ENCODE data around the gene TENT5C. TPM values are rescaled to one million over a fixed set of nuclear protein-coding genes. Genes with fewer than 3 reads are reported as not detected.

Gene TENT5C
- total RNA-seq, 2 donors from 2014 or later, result 17.0 to 20.1 TPM

DNA sequence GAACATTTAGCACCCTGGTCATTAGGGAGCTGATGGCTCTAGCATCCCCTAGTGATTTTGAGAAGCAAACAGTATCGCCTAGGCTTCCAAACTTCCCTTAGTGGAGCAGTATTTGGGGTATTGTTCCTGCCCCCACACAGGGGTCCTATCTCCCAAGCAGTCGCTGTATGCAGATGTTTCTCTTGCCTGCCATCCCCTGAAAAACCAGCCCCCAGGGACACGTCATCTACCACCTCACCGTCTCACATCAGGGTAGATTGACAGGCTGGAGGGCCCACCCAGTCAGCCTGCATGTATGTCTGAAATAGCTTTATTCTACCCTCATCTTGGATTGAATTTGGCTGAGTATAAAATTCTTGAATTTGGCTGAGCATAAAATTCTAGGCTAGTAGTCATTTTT is 33.9 kb downstream of the TENT5C start:
- H3K27ac ChIP-seq, result no peak overlapping the region
- H3K36me3 ChIP-seq, result no peaks in the 10 kb centered on the region
- H3K27me3 ChIP-seq, result no peaks in the 10 kb centered on the region
- no peak for DNase-seq (ENCODE audit: low spot score)
- H3K9me3 ChIP-seq, result no peaks in the 10 kb centered on the region
- no peak for TF ChIP-seq CTCF (IDR thresholded peaks at IDR 0.05)
- no peak overlapping the region for H3K4me3 ChIP-seq
- no peaks in the 10 kb centered on the region for H3K4me1 ChIP-seq

GRCh38 chr1:117641536-117641935 is 35.7 kb downstream of the TENT5C start:
- TF ChIP-seq CTCF (IDR thresholded peaks at IDR 0.05), result no peak
- no peak for DNase-seq (ENCODE audit: low spot score)
- no peaks in the 10 kb centered on the region for H3K4me1 ChIP-seq
- H3K27ac ChIP-seq, result no peak overlapping the region
- no peaks in the 10 kb centered on the region for H3K9me3 ChIP-seq
- no peaks in the 10 kb centered on the region for H3K27me3 ChIP-seq
- no peaks in the 10 kb centered on the region for H3K36me3 ChIP-seq
- H3K4me3 ChIP-seq, result no peak overlapping the region

DNA sequence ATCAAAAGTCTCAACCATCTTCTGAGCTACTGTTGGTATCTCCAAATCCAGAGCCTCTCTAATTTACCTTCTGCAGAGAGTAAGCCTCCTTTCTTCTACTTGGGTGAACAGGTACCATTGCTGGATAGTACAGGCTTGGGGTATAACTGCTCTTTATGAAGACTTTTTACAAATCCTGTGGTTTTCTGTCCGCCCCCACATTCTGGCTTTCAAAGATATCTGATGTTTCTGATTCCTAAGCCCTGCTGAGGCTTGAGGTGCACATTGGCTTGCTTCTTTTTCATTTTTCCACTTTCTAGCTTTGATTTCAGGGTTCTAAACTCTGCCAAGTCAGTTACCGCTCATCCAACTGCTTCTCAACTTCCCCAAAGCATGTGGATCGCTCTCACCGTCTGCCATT is 37.1 kb downstream of the TENT5C start:
- Histone ChIP-seq H3K36me3 (no peaks in the 10 kb centered on the region), H3K27ac (no peak overlapping the region), H3K4me1 (no peaks in the 10 kb centered on the region), H3K9me3 (no peaks in the 10 kb centered on the region), H3K27me3 (no peaks in the 10 kb centered on the region), H3K4me3 (no peak overlapping the region)
- no peak for TF ChIP-seq CTCF (IDR thresholded peaks at IDR 0.05)
- no peak for DNase-seq (ENCODE audit: low spot score)

GRCh38 chr1:117643601-117644000 is 37.8 kb downstream of the TENT5C start:
- no peak overlapping the region for H3K27ac ChIP-seq
- no peak overlapping the region for H3K4me3 ChIP-seq
- no peaks in the 10 kb centered on the region for H3K36me3 ChIP-seq
- DNase-seq (ENCODE audit: low spot score), result no peak
- no peaks in the 10 kb centered on the region for H3K4me1 ChIP-seq
- H3K9me3 ChIP-seq, result no peaks in the 10 kb centered on the region
- TF ChIP-seq CTCF (IDR thresholded peaks at IDR 0.05), result no peak
- H3K27me3 ChIP-seq, result no peaks in the 10 kb centered on the region

- DNase-seq (ENCODE audit: low spot score), result no peak
- Histone ChIP-seq H3K36me3 (no peaks in the 10 kb centered on the region), H3K27ac (no peak overlapping the region), H3K9me3 (no peaks in the 10 kb centered on the region), H3K27me3 (no peaks in the 10 kb centered on the region), H3K4me3 (no peak overlapping the region), H3K4me1 (no peaks in the 10 kb centered on the region)
- no peak for TF ChIP-seq CTCF (IDR thresholded peaks at IDR 0.05)
These were observed 39.0 kb downstream of the TENT5C start for GRCh38 chr1:117644696-117645311.

DNA sequence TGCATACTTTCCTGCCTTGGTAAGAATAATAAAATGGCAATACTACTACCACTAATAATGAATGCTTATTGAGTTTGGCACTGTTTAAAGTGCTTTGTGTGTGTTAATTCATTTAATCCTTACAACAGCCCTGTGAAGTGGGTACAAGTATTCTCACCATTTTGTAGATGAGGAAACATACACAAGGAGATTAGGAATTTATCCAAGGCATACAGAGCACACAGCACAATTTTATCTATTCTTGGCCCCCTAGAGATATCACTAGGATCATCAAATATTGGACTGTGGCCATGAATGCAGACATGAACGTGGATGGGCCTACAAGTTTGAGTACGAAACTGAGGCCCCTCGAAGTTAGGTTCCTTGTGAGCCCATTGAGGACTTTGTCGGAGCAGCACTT is 39.5 kb downstream of the TENT5C start:
- no peaks in the 10 kb centered on the region for H3K4me1 ChIP-seq
- no peak for DNase-seq (ENCODE audit: low spot score)
- no peaks in the 10 kb centered on the region for H3K27me3 ChIP-seq
- TF ChIP-seq CTCF (IDR thresholded peaks at IDR 0.05), result no peak
- no peaks in the 10 kb centered on the region for H3K36me3 ChIP-seq
- no peak overlapping the region for H3K4me3 ChIP-seq
- H3K9me3 ChIP-seq, result no peaks in the 10 kb centered on the region
- H3K27ac ChIP-seq, result no peak overlapping the region

All from right atrium auricular region (tissue), 2 donors.